HG03460 (cell line): ENCODE measurements around the gene SMIM7.
"Not testable (repeated sequence)": the region's sequence is repeated elsewhere in the genome, so short reads cannot be mapped to it uniquely, and the experiment has no call there.

Experiments used
- ATAC-seq: cut with Tn5 transposase; IDR thresholded peaks from one replicate; pipeline ENCODE4 v1.9.1; 2021; ENCODE audit not compliant: unreplicated experiment

The SMIM7 gene

DNA sequence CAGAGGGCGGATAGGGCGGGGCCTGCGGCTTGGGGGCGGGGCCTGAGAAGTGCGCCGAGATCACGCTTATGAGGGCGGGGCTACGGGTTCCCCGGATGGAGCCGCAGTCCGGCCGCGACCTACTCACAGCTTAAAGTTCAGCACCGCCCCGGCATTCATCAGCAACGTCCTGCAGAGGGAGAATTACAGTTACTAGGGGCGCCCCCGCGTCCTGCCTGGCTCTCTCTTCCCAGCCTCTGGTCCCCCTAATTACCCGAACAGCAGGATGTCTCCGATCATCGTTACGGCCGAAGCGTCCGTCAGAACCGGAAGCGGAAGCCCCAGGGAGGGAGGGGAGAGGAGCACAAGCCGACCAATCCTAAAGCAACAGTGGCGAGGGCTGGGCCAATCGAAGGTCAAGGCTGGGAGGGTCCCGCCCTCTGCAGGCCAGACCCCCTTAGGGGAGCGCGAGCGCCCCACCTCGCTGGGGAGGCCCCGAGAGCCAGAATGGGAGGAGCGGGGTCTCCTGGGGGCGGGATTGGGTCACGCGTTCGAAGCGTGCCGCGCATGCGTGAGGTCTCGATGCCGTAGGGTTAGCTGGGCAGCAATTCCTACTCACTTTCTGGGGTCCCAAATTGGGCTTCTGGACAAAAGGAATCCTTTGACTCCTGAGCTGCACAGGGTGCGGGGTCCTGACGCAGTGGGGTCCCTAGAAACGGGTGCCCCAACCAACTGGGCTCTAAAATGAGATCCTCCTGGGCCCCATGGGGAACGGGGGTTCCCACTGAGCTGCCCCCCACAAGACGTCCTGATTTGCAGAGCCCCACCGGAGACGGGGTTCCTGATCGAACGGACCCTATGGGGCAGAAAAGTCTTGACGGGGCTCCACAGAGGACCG lies at the start of gene SMIM7:
TSS of gene SMIM7 (minus strand) at position 313 of the 877 bp plus-strand sequence. CDS start at position 279, 34 bp downstream.
- peak; percentile 85 for ATAC-seq

DNA sequence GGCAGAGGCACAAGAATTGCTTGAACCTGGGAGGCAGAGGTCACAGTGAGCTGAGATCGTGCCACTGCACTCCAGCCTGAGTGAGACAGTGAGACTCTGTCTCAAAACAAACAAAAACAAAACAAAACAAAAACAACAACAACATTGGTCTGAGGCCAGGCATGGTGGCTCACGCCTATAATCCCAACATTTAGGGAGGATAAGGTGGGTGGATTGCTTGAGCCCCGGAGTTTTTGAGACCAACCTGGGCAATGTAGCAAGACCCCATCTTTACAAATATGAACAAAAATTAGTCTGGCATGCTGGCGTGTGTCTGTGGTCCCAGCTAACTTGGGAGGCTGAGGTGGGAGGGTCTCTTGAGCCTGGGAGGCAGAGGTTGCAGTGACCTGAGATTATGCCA lies 43.7 kb upstream of the SMIM7 start:
- ATAC-seq: no peak

DNA sequence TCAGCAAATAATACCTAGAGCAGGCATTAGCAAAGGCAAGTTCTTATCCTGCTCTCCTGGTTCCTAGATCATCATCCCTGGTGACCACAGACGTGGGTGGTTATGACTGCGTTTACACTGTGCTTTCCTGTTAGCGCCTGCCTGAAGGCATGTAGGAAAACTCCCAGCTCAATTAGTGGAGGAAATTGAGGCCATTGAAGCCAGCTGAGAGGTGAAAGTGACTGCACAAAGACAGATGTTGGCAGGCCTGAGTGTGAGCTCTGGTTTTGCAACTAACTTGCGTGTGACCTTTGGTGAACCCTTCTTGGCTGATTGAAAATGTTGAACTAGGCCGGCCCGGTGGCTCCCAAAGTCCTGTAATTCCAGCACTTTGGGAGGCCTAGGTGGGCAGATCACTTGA lies 42.2 kb upstream of the SMIM7 start:
- ATAC-seq: no peak

DNA sequence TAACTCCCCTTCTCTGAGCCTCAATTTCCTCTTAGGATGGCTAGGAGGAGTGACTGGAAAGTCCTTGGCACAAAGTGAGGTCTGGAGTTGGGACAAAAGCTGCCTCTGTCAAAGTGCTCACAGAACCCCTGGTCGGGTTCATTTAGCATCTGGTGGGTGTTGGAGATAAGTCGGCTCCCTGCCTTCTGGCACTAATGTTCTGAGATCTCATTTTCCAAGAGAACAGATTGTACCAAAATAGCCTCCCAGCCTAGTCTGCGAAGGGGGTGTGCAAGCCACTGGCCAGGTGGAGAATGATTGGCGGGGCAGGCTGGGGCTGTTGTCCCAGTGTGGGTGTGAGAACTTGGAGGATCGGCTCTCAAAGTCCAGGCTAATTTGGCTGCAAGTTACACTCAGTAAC lies 39.0 kb upstream of the SMIM7 start:
- ATAC-seq: no peak

DNA sequence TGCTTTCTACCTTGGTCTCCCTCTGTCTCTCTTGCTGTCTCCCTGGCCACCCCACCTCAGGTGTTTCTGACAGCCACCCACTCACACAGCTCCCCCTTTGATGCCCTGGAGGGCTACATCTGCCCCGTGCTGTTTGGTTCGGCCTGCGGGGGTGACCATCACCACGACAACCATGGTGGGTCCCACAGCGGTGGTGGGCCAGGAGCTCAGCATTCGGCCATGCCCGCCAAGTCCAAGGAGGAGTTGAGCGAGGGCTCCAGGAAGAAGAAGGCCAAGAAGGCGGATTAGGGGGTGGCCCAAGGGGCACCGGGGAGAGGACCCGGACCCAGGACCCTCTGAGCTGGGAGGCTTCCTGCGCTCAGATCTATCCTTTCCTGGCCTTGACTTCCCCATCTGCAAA lies 28.1 kb upstream of the SMIM7 start:
- no peak for ATAC-seq

DNA sequence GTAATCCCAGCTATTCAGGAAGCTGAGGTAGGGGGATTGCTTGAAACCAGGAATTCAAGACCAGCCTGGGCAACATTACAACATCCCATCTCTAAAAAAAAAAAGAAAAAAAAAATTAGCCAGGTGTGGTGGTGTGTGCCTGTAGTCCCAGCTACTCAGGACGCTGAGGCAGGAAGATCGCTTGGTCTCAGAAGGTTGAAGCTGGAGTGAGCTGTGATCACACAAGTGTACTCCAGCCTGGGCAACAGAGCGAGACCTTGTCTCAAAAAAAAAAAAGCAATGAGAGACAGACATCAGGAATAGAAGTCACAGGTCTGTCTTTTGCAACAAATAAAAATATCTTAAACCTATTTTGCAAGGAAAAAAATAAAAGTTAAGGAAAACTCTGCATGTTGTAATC lies 24.3 kb upstream of the SMIM7 start:
- ATAC-seq: no peak

DNA sequence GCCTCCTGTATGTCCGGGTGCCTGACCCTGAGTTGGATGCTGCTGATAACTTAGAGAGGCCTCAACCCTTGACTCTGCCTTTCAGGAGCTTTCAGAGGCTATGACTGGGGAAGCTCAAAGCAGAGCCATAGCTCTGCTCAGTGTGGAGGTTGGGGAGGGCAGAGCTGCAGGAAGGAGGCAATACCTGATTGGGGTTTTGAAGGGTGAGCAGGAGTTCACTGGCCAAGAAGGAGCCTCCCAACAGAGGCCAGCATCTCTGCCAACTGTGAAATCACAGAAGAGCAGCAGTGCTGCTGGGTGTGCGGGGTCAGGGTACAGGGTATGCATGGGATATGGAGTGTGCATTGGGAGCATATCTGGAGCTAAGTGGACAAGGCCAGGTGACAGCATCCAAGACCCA lies 22.6 kb upstream of the SMIM7 start:
- no peak for ATAC-seq

DNA sequence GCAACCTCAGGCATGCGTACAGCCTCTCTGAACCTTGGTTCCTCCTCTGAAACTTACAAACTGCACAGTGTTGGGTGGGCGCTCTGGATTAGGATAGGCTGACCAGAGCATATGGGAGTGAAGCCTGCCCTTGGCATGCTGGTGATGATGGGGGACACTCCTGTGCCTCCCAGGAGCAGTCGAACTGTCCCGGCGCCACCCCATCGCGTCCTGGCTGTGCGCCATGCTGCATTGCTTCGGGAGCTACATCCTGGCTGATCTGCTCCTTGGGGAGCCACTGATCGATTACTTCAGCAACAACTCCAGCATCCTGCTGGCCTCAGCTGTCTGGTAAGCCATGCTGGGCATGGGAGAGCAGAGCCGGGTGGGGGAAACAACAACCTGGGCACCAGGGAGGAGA lies 19.9 kb upstream of the SMIM7 start:
- no peak for ATAC-seq

DNA sequence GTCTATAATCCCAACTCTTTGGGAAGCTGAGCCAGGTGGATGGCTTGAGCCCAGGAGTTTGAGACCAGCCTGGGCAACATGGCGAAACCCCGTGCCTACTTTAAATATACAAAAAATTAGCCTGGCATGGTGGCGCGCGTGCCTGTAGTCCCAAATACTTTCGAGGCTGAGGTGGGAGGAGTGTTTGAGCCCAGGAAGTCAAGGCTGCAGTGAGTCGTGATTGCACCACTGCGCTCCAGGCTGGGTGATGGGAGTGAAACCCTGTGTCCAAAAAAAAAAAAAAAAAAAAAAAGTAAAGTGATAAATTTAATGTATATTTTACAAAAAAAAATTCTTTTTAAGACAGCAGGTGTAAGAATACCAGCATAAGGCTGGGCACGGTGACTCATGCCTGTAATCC lies 18.6 kb upstream of the SMIM7 start:
- no peak for ATAC-seq

DNA sequence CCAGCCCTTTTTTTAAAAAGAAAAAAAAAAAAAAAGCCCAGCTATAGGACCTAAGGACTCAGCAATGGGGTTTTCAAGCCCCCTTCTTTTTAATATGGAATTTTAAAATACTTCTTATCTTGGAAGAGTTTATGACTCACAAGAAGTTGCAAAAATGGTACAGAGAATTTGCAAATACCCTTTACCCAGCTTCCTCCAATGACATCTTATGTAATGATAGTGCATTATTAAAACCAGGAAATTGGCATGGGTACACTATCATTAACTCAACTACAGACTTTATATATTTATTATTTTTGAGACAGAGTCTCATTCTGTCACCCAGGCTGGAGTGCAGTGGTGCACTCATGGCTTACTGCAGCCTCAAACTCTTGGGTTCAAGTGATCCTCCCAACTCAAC lies 17.1 kb upstream of the SMIM7 start:
- no peak for ATAC-seq

DNA sequence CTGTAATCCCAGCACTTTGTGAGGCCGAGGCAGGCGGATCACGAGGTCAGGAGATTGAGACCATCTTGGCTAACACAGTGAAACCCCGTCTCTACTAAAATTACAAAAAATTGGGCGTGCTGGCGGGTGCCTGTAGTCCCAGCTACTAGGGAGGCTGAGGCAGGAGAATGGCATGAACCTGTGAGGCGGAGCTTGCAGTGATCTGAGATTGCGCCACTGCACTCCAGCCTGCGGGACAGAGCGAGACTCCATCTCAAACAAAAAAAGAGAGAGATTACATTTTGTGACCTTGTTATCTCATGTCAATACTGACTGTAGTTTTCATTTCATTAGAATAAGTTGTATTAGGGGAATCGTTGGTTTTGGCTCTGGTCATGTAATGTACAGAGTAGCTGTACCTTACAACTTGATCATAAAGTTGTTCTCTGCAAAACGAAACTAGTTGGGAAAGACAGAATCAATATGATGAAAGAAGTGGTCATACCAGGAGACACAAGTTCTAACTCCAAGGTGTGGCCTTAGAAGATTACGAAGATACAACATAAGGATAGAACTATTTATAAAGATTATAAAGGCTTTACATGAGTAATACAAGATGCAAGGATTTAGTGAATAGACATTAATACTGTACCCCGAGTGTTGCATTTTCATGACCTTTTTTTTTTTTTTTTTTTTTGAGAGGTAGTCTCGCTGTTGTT lies 16.3 kb upstream of the SMIM7 start:
- ATAC-seq: no peak

DNA sequence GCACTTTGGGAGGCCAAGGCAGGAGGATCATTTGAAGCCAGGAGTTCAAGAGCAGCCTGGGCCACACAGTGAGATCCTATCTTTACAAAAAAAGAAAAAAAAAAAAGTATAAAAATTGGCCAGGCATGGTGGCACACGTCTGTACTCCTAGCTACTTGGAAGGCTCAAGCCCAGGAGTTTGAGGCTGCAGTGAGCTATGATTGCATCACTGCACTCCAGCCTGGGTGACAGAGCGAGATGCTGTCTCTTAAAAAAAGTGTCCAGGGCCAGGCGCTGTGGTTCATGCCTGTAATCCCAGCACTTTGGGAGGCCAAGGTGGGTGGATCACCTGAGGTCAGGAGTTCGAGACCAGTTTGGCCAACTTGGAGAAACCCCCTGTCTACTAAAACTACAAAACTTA lies 13.9 kb upstream of the SMIM7 start:
- not testable (repeated sequence) for ATAC-seq

DNA sequence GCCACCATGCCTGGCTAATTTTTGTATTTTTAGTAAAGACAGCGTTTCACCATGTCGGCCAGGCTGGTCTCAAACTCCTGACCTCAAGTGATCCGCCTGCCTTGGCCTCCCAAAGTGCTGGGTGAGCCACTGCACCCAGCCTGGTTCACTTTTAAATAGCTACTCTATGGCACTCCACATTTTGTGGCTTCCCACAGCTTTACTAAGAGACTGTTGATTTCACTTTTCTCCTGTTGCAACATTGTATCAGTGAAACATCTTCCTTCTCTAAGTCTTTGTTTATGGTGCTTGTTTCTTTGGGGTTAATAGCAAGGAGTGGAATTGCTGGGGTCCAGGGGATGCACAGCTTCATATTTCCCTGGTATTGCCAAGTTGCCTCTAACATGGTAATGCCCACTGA lies 13.3 kb upstream of the SMIM7 start:
- ATAC-seq: no peak

DNA sequence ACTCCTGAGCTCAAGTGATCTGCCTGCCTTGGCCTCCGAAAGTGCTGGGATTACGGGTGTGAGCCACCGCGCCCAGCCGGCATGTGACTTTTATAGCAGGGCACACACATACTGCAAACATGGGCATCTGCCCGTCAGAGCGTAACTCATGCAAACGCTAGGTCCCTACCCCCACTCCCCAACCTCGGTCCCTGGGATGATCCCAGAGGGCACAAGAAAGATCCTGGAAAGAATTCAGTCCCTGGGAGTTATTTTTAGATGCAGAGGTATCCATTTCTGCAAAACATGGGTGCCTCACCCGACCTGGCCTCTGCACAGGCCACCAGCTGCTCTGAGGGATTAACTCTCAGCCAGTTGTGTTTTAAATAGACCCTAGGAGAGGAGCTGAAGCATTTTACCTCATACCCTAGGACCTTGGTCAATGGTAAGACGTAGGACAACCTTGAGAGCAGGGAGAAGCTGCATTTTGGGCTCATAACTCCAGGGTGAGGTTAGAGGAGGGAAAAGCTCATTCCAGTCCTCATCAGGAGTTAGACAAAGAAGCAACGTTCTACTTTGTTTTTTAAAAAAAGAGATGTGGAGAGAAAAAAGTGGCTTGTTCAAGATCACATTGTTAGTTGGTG lies 11.8 kb upstream of the SMIM7 start:
- ATAC-seq: no peak

DNA sequence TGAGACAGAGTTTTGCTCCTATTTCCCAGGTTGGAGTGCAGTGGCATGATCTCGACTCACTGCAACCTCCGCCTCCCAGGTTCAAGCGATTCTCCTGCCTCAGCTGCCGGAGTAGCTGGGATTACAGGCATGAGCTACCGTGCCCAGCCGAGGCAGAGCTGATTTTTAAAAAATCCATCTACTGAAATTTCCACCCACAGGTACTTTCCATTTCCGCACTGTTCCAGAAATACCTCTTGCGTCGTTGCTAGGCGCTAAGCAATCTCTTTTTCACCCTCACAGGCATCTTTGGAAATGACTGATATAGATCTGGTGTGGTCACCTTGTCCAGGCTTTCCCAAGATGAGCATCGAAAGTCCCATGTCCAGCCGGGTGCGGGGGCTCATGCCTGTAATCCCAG lies 10.3 kb upstream of the SMIM7 start:
- no peak for ATAC-seq

DNA sequence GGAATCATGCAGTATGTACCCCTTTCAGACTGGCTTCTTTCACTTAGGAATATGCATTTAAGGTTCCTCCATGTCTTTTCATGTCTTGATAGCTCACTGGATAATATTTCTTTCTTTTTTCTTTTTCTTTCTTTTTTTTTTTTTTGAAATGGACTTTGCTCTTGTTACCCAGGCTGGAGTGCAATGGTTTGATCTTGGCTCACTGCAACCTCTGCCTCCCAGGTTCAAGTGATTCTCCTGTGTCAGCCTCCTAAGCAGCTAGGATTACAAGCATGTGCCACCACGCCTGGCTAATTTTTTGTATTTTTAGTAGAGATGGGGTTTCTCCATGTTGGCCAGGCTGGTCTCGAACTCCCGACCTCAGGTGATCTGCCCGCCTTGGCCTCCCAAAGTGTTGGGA lies 8.8 kb upstream of the SMIM7 start:
- ATAC-seq: not testable (repeated sequence)

DNA sequence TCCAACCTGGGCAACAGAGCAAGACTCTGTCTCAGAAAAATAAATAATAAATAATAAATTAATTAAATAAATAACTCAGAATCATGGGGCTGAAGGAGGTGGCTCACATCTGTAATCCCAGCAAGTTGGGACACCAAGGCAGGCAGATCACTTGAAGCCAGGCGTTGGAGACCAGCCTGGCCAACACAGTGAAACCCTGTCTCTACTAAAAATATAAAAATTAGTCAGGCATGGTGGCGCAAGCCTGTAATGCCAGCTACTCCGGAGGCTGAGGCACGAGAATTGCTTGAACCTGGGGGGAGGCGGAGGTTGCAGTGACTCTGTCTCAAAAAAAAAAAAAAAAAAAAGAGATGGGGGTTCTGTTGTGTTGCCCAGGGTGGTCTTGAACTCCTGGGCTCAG lies 8.2 kb upstream of the SMIM7 start:
- ATAC-seq: no peak

DNA sequence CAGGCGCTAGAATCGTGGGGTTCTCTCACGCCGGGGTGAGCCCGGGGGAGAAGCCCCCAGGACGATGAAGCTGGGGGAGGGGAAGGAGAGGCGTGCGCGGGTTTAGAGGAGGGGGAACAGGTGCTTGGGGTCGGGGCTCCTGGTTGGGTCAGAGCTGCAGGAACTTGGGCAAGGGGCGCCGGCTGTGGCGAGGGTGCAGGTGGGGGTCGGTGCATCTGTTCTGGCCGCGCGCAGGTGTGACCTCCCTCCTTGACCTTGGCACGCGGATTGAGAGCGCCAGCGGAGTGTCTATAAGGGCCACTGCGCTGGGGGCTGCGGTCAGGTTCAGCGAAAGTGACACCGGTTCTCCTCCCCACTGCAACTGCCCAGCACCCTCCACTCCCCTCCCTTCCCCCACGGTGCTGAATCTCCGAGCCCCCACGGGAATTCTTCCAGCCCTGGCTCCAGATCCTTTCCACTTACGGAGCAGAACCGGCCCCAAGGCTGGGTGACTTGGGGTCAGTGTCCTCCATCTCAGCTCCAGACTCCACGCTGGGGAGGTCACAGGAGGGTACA lies 1.6 kb upstream of the SMIM7 start:
- ATAC-seq: no peak

DNA sequence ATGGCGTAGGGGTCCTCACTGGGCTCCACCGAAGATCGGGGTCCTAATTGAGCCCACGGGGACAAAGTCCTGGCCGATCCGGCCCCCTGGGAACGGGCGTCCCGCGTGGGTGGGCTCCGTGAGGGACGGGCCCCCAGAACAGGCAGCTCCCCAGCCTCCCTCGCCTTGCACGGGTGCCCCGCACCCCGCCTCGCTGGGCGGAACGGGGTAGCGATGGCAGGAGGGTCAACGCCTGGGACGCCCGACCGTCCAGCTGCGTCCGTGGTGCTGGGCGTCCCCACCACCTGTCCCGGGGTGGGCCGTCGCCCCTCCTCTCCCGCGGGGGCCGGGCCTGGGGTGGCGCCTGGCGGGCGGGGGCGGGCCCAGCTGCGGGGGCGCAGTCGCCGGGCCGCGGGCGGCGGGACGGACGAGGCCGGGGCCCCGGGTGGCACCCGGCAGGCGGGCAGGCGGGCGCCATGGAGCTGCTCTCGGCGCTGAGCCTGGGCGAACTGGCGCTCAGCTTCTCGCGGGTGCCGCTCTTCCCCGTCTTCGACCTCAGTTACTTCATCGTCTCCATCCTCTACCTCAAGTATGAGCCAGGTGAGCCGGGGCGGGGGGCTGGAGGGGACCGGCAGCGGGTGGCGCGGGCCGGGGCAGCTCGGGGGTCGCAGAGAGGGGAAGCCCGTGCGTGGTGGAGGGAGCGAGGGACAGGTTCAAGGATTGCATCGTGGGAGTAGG lies 977 bp upstream of the SMIM7 start, which contains the start of gene TMEM38A:
TSS of gene TMEM38A (plus strand) at position 377 of the 717 bp plus-strand sequence. CDS start at position 456, 79 bp downstream.
- no peak for ATAC-seq

DNA sequence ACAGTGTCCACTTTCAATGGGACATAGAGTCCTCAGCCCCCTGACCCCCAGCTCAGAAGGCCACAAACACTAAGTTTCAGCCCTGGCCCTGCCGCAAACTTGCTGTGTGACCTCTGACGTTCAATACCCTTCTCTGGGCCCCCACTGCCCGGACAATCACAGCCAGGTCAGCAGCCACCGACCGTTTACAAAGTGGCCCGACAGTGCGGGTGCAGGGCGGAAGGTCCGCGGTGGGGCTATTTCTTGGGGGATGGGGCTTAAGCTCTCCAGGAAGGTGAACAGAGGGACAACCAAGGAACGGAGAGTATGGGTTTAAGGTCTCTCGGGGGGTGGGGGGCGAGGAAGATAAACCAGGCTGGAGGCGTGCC lies 496 bp downstream of the SMIM7 start:
- ATAC-seq: no peak

DNA sequence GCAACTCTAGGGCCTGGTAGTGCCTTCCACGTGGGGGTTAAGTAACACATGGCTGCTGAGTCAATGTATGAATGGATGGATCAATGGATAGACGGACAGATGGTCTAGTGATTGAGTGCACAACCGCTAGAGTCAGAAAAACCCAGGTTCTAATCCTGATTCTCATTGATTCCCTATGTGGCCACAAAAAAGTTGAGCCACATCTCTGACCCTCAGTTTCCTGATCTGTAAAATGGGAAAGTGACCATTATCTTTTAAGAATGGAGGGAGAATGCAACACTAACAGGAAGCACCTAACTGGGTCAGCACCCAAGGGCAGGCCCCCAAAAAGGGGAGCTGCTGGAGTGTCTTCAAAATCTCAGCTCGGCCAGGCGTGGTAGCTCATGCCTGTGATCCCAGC lies 2.6 kb downstream of the SMIM7 start:
- no peak for ATAC-seq
